IMR-90 (cell line): ENCODE results near the gene RAMP3. TPM values are rescaled to one million over a fixed set of nuclear protein-coding genes. Genes with fewer than 3 reads are reported as not detected.

Experiments
- ATAC-seq: fragments of 200-7000 bp; cut with Tn5 transposase; 2 replicates; pipeline ENCODE4 v1.9.1; 2020; ENCODE audit warnings: low read depth, mild to moderate bottlenecking, moderate library complexity
- BruUV-seq: library from RNA; stranded (reverse); fragments of 400-500 nt; replicated peaks from 2 replicates; lab custom pipeline; 2021; lab: Mats Ljungman, UMichigan
- CTCF ChIA-PET: fragments of 300-600 bp; formaldehyde crosslinking; extraction: SDS; loops from one replicate; lab custom pipeline; 2021; ENCODE audit warnings: antibody characterized with exemption; lab: Yijun Ruan, JAX
- POLR2A ChIA-PET: fragments of 300-600 bp; sonication (Branson Sonifier 250); formaldehyde crosslinking; loops from one replicate; lab custom pipeline; 2022; ENCODE audit warnings: antibody characterized with exemption; ENCODE audit not compliant: unreplicated experiment; lab: Charles Lee
- DNase-seq: peaks from one replicate; pipeline ENCODE4 v3.0.0; 2013
- H2AFZ ChIP-seq: replicated peaks from 2 replicates; pipeline ENCODE3; 2013; ENCODE audit warnings: low read length, mild to moderate bottlenecking; ENCODE audit not compliant: poor library complexity
- H2AK5ac ChIP-seq: 2 replicates; pipeline ENCODE4 v1.6.1; 2013; ENCODE audit warnings: low read depth, low read length, inconsistent platforms
- H2AK9ac ChIP-seq: replicated peaks from 2 replicates; pipeline ENCODE3; 2013; ENCODE audit warnings: mild to moderate bottlenecking, low read depth, low read length, moderate library complexity; ENCODE audit not compliant: poor library complexity
- H2BK120ac ChIP-seq: 2 replicates; pipeline ENCODE4 v1.6.1; 2013; ENCODE audit warnings: low read depth, low read length, inconsistent platforms
- H2BK15ac ChIP-seq: 3 replicates; pipeline ENCODE4 v1.6.1; 2013; ENCODE audit warnings: low read depth, low read length, inconsistent platforms
- H2BK20ac ChIP-seq: 2 replicates; pipeline ENCODE4 v1.6.1; 2013; ENCODE audit warnings: low read depth, mild to moderate bottlenecking, inconsistent platforms, low read length, moderate library complexity
- H2BK5ac ChIP-seq: 2 replicates; pipeline ENCODE4 v1.6.1; 2013; ENCODE audit warnings: mild to moderate bottlenecking, low read depth, low read length, inconsistent platforms; ENCODE audit not compliant: poor library complexity, severe bottlenecking
- H3K14ac ChIP-seq: replicated peaks from 2 replicates; pipeline ENCODE4 v1.6.1; 2013; ENCODE audit warnings: low read depth, low read length, inconsistent platforms
- H3K18ac ChIP-seq: 2 replicates; pipeline ENCODE4 v1.6.1; 2013; ENCODE audit warnings: low read depth, low read length, control low read depth
- H3K23ac ChIP-seq: 2 replicates; pipeline ENCODE4 v1.6.1; 2013; ENCODE audit warnings: low read depth, low read length, inconsistent platforms
- H3K27ac ChIP-seq: 2 replicates; pipeline ENCODE4 v1.5.1; 2013; ENCODE audit warnings: mild to moderate bottlenecking, control low read depth, low read length; ENCODE audit not compliant: insufficient read depth
- H3K27me3 ChIP-seq: 2 replicates; pipeline ENCODE4 v1.6.1; 2013; ENCODE audit warnings: low read length; ENCODE audit not compliant: control insufficient read depth, insufficient read depth
- H3K36me3 ChIP-seq: 2 replicates; pipeline ENCODE4 v1.6.1; 2013; ENCODE audit warnings: low read length, mixed read lengths; ENCODE audit not compliant: control insufficient read depth, insufficient read depth
- H3K4ac ChIP-seq: 2 replicates; pipeline ENCODE4 v1.6.1; 2013; ENCODE audit warnings: low read depth, low read length, inconsistent platforms
- H3K4me1 ChIP-seq: 2 replicates; pipeline ENCODE4 v1.6.1; 2013; ENCODE audit warnings: low read length, mixed read lengths; ENCODE audit not compliant: control insufficient read depth, insufficient read depth
- H3K4me2 ChIP-seq: 2 replicates; pipeline ENCODE4 v1.6.1; 2013; ENCODE audit warnings: low read depth, mild to moderate bottlenecking, control low read depth, low read length, moderate library complexity
- H3K4me3 ChIP-seq: 2 replicates; pipeline ENCODE4 v1.5.1; 2013; ENCODE audit warnings: low read depth, mild to moderate bottlenecking, control low read depth, low read length, moderate library complexity; ENCODE audit not compliant: insufficient read depth
- H3K56ac ChIP-seq: 2 replicates; pipeline ENCODE4 v1.6.1; 2013; ENCODE audit warnings: low read length, inconsistent platforms; ENCODE audit not compliant: insufficient read depth; ENCODE audit errors: extremely low read depth
- H3K79me1 ChIP-seq, 2 experiments: 2 replicates each; pipeline ENCODE4 v1.6.1; 2013; ENCODE audit warnings: low read length in 2 of 2, inconsistent platforms in 1 of 2, low read depth in 1 of 2
- H3K9ac ChIP-seq: 2 replicates; pipeline ENCODE4 v1.6.1; 2013; ENCODE audit warnings: low read depth, low read length, control low read depth
- H3K9me1 ChIP-seq: 2 replicates; pipeline ENCODE4 v1.6.1; 2013; ENCODE audit warnings: low read length, inconsistent platforms; ENCODE audit not compliant: insufficient read depth
- H3K9me3 ChIP-seq: 2 replicates; pipeline ENCODE4 v1.6.1; 2013; ENCODE audit warnings: low read length; ENCODE audit not compliant: control insufficient read depth, insufficient read depth
- H4K20me1 ChIP-seq: 2 replicates; pipeline ENCODE4 v1.6.1; 2013; ENCODE audit warnings: low read length, inconsistent platforms; ENCODE audit not compliant: insufficient read depth
- H4K5ac ChIP-seq: 2 replicates; pipeline ENCODE4 v1.6.1; 2013; ENCODE audit warnings: mild to moderate bottlenecking, low read depth, low read length, control low read depth
- H4K8ac ChIP-seq, 2 experiments: 2 replicates each; pipeline ENCODE4 v1.6.1; 2013; ENCODE audit warnings: low read depth in 2 of 2, low read length in 2 of 2, control low read depth in 1 of 2, inconsistent platforms in 1 of 2
- H4K91ac ChIP-seq: 2 replicates; pipeline ENCODE4 v1.6.1; 2013; ENCODE audit warnings: low read depth, low read length, inconsistent platforms; ENCODE audit not compliant: insufficient read depth
- BHLHE40 ChIP-seq: fragments of 150-350 bp; IDR thresholded peaks from 2 replicates; pipeline ENCODE4 v1.6.1; 2016; ENCODE audit warnings: mild to moderate bottlenecking, low read depth, low read length
- CEBPB ChIP-seq: IDR thresholded peaks from 2 replicates; pipeline ENCODE4 v1.6.1; 2012; ENCODE audit warnings: low read depth, low read length, improper control_type of control experiment
- CHD1 ChIP-seq: IDR thresholded peaks from 2 replicates; pipeline ENCODE4 v1.6.1; 2012; ENCODE audit warnings: low read depth, low read length, improper control_type of control experiment
- CTCF ChIP-seq: conservative IDR thresholded peaks from 2 replicates; pipeline ENCODE4 v1.5.1; 2012; ENCODE audit warnings: mild to moderate bottlenecking, low read depth, low read length, improper control_type of control experiment
- ELK1 ChIP-seq: fragments of 150-350 bp; IDR thresholded peaks from 2 replicates; pipeline ENCODE4 v1.6.1; 2016; ENCODE audit warnings: low read depth, mild to moderate bottlenecking, low read length, moderate library complexity, borderline replicate concordance
- FOS ChIP-seq: fragments of 150-350 bp; IDR thresholded peaks from 2 replicates; pipeline ENCODE4 v1.6.1; 2016; ENCODE audit warnings: low read depth, low read length
- MAFK ChIP-seq: IDR thresholded peaks from 2 replicates; pipeline ENCODE4 v1.6.1; 2012; ENCODE audit warnings: low read depth, low read length, improper control_type of control experiment
- MAZ ChIP-seq: IDR thresholded peaks from 2 replicates; pipeline ENCODE4 v1.6.1; 2012; ENCODE audit warnings: low read depth, mild to moderate bottlenecking, low read length, improper control_type of control experiment, moderate library complexity, borderline replicate concordance
- MXI1 ChIP-seq: IDR thresholded peaks from 2 replicates; pipeline ENCODE4 v1.6.1; 2012; ENCODE audit warnings: low read depth, mild to moderate bottlenecking, low read length, moderate library complexity, borderline replicate concordance
- NFE2L2 ChIP-seq: fragments of 150-350 bp; IDR thresholded peaks from 2 replicates; pipeline ENCODE4 v1.6.1; 2016; ENCODE audit warnings: low read depth, mild to moderate bottlenecking, low read length
- POLR2A ChIP-seq: IDR thresholded peaks from 2 replicates; pipeline ENCODE4 v1.6.1; 2012; ENCODE audit warnings: mild to moderate bottlenecking, low read depth, low read length
- RAD21 ChIP-seq: IDR thresholded peaks from 2 replicates; pipeline ENCODE4 v1.6.1; 2012; ENCODE audit warnings: low read length, improper control_type of control experiment
- RCOR1 ChIP-seq: IDR thresholded peaks from 2 replicates; pipeline ENCODE4 v1.6.1; 2012; ENCODE audit warnings: mild to moderate bottlenecking, low read length, improper control_type of control experiment; ENCODE audit not compliant: insufficient replicate concordance
- RFX5 ChIP-seq: IDR thresholded peaks from 2 replicates; pipeline ENCODE4 v1.8.0; 2012; ENCODE audit warnings: low read depth, mild to moderate bottlenecking, low read length, moderate library complexity
- SMC3 ChIP-seq: fragments of 150-350 bp; IDR thresholded peaks from 2 replicates; pipeline ENCODE4 v1.6.1; 2016; ENCODE audit warnings: low read depth, mild to moderate bottlenecking, antibody characterized with exemption, low read length, moderate library complexity
- USF2 ChIP-seq: fragments of 150-350 bp; IDR thresholded peaks from 2 replicates; pipeline ENCODE4 v1.6.1; 2017; ENCODE audit warnings: mild to moderate bottlenecking, antibody characterized with exemption, low read length, low read depth
- WGBS, 2 experiments: methylation state at CpG; one replicate each; pipeline versions ENCODE4 v1.1.5 to v1.1.7; 2013; ENCODE audit warnings: missing lambda C conversion rate in 2 of 2; ENCODE audit not compliant: insufficient read length in 1 of 2; ENCODE audit errors: extremely low coverage in 2 of 2; 5-methylcytosine and 5-hydroxymethylcytosine counted together
- dilution Hi-C: fragments of 300-500 bp; cut with HindIII; formaldehyde crosslinking; loops from one replicate; pipeline ENCODE4 v1.14.3; 2018; ENCODE audit warnings: low sequenced_read_pairs; ENCODE audit not compliant: unreplicated experiment
- in situ Hi-C: fragments of 300-500 bp; cut with MboI; formaldehyde crosslinking; loops from 3 replicates; pipeline ENCODE4 v1.14.3; 2019; ENCODE audit warnings: low sequenced_read_pairs, inconsistent platforms, mixed read lengths
- intact Hi-C: fragments of 100-400 bp; cut with micrococcal nuclease; formaldehyde crosslinking; loops from 2 replicates; pipeline ENCODE4 v1.10.0; 2022
- polyA plus RNA-seq, 3 experiments: library from polyadenylated mRNA; depleted of rRNA; stranded (reverse); fragments of >200 nt; gene quantifications; 2 replicates each; pipeline ENCODE4 v1.2.3, GENCODE V29; 2012; ENCODE audit warnings: low replicate concordance in 1 of 3
- total RNA-seq: library from RNA; depleted of rRNA; stranded (reverse); fragments of >200 nt; gene quantifications from 2 replicates; pipeline ENCODE4 v1.2.3, GENCODE V29; 2012

RAMP3 gene
- total and polyA plus RNA-seq, 2 of the 4 experiments (the other 2 are of a cell fraction), result not detected

GRCh38 chr7:45230083-45230482 lies 72.5 kb downstream of the RAMP3 start:
- in situ Hi-C loops, result no loop called here
- intact Hi-C loops, result no loop called here

More at GRCh38 chr7:45230083-45230482, 72.5 kb downstream of the RAMP3 start:
- ChIA-PET CTCF (no interaction called here), POLR2A (no interaction called here)
- BruUV-seq, result no TSS peak
- Histone ChIP-seq H3K9me1 (0 out of 2 replicates have a peak, but pooled peaks cover 2% of the 10 kb centered on the region), H3K4ac (no peak overlapping the region), H3K36me3 (no peaks in the 10 kb centered on the region), H3K4me1 (no peaks in the 10 kb centered on the region), H3K27me3 (peaks cover 22% of the 10 kb centered on the region), H3K9ac (no peak overlapping the region), H2BK120ac (no peak overlapping the region), H3K18ac (no peak overlapping the region), H2BK20ac (no peak overlapping the region), H2AFZ (no peak overlapping the region), H4K91ac (no peak overlapping the region), H3K4me2 (no peak overlapping the region), H2BK15ac (no peak overlapping the region), H4K20me1 (no peaks in the 10 kb centered on the region), H3K4me3 (no peak overlapping the region), H3K14ac (no peak overlapping the region), H3K27ac (no peak overlapping the region), H4K5ac (no peak overlapping the region), H2AK9ac (no peak overlapping the region), H3K56ac (no peak overlapping the region), H3K9me3 (no peaks in the 10 kb centered on the region), H3K23ac (no peak overlapping the region), H2BK5ac (no peak overlapping the region), H2AK5ac (no peak overlapping the region), H4K8ac (no peak overlapping the region), H3K79me1 (no peaks in the 10 kb centered on the region)
- DNase-seq (no peak), ATAC-seq (no peak)
- no peak for TF ChIP-seq POLR2A
- TF ChIP-seq ELK1, result no peak
- TF ChIP-seq CHD1, result no peak
- no peak for TF ChIP-seq CTCF
- no peak for TF ChIP-seq FOS
- TF ChIP-seq CEBPB, result no peak
- no peak for TF ChIP-seq USF2
- TF ChIP-seq MAZ, result no peak
- no peak for TF ChIP-seq BHLHE40
- TF ChIP-seq MXI1, result no peak
- no peak for TF ChIP-seq NFE2L2
- TF ChIP-seq RAD21, result no peak
- TF ChIP-seq SMC3, result no peak
- no peak for TF ChIP-seq MAFK
- no peak for TF ChIP-seq RFX5
- TF ChIP-seq RCOR1, result no peak
- dilution Hi-C loops, result no loop called here
- WGBS, 2 experiments, result no CpG with 5 or more reads among the region's 6 CpGs
